GM21723 (cell line): ENCODE results near the gene ZNF547.
A peak's percentile ranks its signal among the peaks of the same experiment; 100 is the strongest.

ENCODE experiments used
- ATAC-seq: cut with Tn5 transposase; IDR thresholded peaks from one replicate; pipeline ENCODE4 v1.9.1; 2021; ENCODE audit warnings: mild to moderate bottlenecking, moderate library complexity; ENCODE audit not compliant: unreplicated experiment

The ZNF547 gene

DNA sequence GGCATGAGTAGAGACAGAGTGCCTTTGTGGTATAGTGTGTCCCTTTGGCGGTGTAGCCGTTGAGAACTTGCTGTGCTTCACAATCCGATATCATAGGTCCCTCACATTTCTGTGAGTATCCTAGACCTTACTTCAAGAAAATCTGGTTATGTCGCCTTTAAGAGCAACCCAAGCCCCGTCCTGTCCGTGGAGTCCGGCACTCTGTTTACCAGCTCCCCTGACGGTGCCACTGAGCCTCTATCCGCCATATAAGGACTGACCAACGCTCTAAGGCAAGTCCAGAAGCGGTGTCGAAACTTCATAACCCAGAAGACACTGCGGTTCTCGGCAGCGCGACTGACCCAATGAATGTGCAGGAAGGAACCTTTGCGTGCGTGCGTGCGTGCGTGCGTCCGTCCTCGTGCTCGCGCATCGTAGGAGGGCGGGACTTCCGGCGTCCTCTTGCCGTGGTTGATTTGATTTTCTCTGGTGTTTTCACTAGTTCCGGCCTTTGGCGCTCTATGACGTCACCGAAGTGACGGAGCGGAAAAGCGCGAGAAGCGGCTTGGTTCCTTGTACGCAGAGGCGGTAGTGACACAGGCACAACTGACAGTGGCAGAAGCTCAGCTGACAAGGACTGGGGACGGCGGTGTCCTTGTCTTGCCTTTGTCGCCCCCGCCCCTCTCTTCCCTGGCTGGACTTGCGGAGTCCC, at the start of gene ZNF547, which contains the start of gene TRAPPC2B:
ZNF547 (plus strand) TSS at position 555 of the 691 bp plus-strand sequence. CDS start 5,005 bp downstream, outside the sequence.
TRAPPC2B (plus strand) TSS at position 555 of the 691 bp plus-strand sequence. CDS start 1,283 bp downstream, outside the sequence.
- ATAC-seq = peak; percentile 95

DNA sequence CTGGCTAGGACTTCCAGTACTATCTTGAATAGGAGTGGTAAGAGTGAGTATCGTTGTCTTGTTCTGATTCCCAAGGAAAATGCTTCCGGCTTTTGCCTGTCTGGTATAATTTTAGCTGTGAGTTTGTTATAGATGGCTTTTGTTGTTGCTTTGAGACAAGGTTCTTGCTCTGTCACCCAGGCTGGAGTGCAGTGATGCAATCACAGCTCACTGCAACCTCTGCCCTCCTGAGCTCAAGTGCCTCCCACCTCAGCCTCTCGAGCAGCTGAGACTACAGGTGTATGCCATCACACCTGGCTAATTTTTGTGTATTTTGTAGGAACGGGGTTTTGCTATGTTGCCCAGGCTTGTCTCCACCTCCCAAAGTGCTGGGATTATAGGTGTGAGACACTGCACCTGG, 49.2 kb upstream of the ZNF547 start:
- ATAC-seq = no peak

DNA sequence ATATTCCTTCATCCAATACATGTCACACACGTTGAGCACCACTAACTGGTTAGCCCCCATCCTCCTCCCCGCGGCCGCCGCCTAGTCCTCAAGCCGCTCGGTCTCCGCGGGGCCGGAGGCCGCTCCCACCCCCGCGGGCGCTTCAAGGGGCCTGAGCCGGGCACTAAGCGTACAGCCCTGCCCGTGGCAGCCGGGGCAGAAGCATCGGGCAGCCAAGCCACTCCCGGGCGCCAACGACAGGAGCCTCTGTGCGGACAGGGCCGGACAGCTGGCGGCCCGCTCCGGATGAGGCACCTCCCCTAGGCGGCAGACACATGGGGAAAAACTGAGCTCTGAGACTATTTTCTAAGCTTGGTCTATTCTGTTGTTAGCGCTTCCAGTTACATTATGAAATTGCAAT, 45.8 kb upstream of the ZNF547 start:
- ATAC-seq = no peak

DNA sequence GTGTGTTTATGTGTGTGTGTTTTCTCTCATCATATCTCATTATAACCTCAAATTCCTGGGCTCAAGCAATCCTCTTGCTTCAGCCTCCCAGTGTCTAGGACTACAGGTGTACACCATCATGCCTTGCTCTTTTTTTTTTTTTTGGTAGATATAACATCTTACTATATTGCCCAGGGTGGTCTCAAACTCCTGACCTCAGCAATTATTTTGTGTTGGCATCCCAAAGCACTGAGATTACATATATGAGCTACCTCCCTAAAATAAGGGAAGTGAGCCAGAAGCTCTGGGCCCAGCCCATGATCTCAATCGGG, 43.5 kb upstream of the ZNF547 start:
- ATAC-seq = no peak

DNA sequence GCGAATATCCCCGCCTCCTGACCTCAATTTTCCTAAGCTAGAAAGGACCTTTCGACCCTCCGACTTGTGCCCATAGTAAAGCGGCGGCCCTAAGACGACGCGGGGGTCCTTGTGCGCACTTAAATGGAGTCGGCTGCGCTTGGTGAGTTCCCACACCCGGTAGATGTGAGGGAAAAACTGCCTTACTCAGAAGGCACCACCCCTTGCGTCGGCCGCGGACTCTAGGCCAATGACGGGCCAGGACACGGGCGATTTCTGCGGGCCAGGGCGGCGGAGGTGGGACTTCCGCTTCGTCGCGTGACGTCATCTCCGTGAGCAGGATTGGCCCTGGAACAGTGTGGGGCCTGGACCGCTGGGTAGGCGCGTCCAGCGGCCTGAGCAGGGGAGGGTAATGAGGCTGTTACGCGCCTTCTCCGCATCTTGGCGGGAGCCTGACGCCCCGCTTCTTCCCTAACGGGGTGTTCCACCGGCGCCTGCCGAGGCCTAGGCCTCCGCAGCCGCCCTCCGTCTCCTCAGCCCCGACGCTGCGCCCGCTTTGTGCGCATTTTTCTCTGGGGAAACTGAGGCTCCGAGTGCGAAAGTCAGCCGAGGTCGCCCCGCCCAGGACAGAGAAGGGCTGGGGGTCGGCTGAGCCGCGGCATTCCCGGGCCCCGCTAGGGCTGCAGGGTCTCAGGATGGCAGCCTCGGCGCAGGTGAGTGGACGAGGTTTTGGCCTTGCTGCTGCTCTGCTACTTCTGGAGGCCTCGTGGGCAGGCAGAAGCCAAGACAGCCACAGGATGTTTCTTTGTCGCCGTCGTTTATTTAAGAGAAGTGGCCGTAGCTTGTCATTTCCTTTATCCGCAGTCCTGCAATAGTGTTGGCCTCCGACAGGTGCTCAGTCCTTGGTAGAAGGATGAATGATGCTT, 42.9 kb upstream of the ZNF547 start, which contains the start of gene ZNF543:
ZNF543 (plus strand) TSS at position 293 of the 905 bp plus-strand sequence; CDS start at position 675, 382 bp downstream.
- peak; percentile 97 for ATAC-seq

DNA sequence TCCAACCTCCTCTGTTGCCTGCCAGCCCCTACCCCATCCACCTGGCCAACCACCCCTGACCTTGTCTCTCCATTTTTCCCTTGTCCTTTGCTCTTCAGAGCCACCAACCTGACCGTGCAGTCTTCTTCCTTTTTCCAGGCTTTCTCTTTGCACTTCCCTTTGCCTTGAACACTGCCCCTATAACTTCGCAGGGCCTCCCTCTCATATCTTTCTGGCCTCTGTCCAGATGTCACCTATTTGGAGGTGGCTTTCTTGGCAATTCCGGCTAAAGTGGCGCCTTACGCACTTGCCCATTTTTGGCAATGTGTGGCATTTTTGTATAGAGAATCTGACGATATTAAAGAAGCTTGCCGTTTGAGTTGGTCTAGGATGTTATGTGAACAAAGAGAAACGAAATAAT, 42.2 kb upstream of the ZNF547 start:
- no peak for ATAC-seq

DNA sequence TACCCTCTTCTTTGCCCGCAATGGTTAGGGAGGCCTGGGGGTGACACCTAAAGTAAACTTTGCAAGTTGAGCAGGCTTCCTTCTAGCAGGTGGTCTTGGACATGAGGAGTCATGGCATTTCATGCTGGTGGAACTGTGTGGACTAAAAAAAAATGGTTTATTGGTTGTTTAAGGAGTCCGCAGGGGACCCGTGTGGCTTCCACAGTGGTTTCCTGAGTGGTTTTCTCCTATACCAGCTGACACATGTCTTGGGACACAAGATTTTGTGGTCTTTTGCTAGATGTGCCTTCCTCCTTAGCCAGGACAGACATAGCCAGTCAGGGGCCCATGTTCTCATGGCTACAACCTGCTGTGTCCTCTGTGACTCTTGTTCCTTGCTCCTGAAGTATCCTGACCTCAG, 41.6 kb upstream of the ZNF547 start:
- no peak for ATAC-seq

DNA sequence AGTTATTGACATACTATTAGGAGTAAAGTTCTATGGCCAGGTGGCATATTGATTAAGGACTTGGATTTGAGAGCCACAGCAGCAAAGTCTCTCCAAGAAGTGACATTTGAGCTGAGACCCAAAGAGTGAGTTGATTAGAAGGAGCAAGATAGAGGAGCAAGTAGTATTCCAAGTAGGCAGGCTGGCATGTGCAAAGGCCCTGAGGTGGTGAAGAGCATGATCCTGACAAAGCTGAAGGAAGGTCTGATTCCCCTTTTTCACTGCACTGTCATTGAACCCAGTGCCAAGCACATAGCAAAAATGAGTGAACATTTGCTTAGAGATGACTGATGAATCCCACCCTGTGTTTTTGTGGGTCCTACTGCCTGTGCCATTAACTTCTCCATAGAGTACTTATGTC, 38.4 kb upstream of the ZNF547 start:
- ATAC-seq = no peak

DNA sequence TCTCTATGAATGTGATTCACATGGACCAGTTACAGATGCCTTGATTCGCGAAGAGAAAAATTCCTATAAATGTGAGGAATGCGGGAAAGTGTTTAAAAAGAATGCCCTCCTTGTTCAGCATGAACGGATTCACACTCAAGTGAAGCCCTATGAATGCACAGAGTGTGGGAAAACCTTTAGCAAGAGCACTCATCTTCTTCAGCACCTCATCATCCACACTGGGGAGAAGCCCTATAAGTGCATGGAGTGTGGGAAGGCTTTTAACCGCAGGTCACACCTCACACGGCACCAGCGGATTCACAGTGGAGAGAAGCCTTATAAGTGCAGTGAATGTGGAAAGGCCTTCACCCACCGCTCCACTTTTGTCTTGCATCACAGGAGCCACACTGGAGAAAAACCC, 35.4 kb upstream of the ZNF547 start:
- no peak for ATAC-seq

DNA sequence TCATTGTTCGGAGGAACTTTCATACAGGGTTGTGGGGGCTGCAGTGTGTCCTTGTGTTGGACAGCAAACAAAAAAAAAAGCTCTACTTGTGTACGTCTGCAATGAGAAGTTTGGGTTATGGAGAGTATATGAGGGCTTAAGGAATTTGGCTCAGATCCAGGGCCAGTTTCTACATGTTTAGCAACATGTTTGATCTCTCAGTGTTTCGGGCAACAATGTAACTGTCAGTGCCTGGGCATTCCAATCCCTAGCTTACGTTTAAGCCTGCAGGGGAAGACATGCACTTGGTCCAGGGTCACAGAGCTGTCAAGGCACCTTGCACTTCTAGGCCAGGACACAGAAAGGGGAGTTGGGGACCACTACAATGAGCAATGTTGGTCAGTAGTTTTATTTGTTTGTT, 29.2 kb upstream of the ZNF547 start:
- no peak for ATAC-seq

DNA sequence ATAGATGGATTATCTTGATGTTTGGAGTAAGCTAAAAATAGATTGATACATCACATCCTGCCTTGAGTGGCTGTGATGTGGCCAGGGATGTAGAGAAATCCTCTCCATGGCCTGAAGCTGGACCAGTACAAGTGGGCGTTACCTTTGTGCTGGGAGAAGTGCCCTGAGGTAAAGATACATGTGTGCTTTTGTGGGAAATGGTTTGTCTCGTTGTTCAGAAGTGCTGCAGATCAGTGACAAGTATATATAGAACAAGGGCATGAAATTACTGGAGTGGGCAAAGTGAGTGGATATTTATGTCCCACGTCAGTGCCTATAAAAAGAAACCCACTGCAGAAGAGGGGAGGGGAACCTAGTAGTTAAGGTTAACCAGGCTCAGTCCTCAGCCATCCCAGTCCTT, 24.5 kb upstream of the ZNF547 start:
- ATAC-seq = no peak

DNA sequence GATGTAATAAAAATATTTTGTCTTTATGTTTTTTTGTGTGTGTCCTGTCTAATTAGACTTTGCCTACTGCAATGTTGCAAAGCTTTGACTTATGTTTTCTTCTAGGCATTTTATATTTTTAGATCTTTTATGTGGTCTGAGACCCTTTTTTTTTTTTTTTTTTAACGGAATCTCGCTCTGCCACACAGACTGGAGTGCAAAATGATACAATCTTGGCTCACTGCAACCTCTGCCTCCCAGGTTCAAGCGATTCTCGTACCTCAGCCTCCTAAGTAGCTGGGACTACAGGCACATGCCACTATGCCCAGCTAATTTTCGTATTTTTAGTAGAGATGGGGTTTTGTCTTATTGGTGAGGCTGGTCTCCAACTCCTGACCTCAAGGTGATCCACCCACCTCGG, 20.8 kb upstream of the ZNF547 start:
- ATAC-seq = no peak

DNA sequence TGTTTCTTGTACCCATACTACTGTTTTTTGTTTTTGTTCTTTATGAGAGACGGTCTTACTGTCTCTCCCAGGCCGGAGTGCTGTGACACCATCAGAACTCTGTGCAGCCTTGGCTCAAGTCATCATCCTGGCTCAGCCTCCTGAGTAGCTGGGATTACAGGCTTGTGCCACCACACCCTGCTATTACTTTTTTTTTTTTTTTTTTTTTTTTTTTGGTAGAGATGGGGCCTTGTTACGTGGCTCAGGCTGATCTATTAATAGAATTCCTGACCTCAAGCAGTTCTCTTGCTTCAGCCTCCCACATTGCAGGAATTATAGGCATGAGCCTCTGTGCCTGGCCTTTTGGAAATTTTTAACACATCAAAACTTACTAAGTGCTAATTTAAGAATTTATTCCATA, 15.2 kb upstream of the ZNF547 start:
- ATAC-seq = no peak

DNA sequence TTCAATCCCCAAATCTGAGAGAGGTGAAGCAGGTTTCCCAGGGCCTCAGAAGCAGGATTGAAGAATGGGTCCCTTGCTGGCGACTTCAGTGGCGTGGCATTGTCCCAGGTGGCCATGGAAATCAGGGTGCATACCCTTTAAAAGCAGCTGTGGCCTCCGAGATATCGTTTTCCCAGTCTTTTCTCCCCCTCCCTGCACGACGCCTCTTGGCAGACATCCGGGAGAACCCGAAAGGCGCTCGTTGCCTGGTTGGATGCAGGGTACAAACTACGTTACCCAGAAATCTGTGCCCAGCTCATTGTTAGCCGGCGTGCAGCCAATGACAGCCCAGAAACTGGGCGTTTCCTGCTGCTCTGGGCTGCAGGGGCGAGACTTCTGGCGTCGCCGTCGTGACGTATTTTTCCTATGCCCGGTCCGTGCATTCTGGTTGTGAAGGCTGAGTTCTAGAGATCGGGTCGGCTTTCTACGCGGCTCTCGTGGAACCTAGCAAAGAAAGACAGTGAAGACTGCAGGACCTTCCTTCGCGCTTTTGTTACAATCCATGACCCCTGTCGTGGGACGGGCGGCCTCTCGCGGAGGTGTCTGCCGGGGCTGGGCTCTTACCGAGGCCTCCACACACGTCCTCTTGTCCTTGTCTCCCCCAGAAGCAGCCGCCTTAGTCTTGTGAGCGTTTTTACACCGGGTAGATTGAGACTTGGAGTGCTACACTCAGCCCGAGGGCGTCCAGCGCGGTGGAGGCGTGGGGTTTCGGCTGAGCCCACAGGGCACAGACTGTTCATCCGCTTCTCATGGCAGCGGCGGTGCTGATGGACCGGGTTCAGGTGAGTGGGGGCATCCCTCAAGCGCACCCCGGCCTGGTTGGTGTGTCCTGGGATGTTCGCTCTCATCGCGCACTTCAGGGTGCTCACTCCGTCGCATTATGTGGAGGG, 12.2 kb upstream of the ZNF547 start, which contains the start of gene ZNF304:
ZNF304 (plus strand) TSS at position 395 of the 929 bp plus-strand sequence; CDS start at position 789, 394 bp downstream.
- peak; percentile 95 for ATAC-seq

DNA sequence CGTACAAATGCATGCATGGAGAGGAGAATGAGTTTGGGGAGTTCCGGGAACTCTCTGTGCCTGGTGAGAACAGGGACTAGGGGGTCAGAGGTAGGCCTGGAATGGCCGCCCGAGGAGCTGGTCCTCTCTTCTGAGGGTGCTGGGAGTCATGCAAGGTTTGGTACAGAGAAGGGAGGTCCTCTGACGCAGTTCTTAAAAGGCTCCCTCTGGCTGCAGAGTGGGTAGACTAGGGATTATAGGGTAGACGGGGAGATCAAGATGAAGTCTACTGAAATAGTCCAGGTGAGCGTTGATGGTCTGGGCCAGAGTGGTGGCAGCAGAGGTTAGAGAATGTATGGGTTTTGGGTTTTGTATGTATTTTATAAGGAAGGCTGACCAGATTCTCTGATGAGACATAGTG, 11.5 kb upstream of the ZNF547 start:
- peak; percentile 11 for ATAC-seq

DNA sequence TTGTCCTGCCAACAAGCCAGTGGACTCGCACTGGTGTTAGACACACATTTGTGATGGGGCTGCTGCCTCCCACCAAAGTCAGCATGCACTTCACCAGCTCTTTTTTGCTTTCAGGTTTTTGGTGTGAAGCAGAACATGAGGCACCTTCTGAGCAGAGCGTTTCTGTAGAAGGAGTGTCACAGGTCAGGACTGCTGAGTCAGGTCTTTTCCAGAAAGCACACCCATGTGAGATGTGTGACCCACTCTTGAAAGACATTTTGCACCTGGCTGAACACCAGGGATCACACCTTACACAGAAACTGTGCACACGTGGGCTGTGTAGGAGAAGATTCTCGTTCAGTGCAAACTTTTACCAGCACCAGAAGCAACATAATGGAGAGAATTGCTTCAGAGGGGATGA, 7.4 kb upstream of the ZNF547 start:
- ATAC-seq = no peak

DNA sequence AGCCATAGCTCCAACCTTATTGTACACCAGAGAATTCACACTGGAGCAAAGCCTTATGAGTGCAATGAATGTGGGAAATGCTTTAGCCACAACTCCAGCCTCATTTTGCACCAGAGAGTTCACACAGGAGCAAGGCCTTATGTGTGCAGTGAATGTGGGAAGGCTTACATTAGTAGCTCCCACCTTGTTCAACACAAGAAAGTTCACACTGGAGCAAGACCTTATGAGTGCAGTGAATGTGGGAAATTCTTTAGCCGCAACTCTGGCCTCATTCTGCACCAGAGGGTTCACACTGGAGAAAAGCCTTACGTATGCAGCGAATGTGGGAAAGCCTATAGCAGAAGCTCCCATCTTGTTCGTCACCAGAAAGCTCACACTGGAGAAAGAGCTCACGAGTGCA, 5.9 kb upstream of the ZNF547 start:
- no peak for ATAC-seq

DNA sequence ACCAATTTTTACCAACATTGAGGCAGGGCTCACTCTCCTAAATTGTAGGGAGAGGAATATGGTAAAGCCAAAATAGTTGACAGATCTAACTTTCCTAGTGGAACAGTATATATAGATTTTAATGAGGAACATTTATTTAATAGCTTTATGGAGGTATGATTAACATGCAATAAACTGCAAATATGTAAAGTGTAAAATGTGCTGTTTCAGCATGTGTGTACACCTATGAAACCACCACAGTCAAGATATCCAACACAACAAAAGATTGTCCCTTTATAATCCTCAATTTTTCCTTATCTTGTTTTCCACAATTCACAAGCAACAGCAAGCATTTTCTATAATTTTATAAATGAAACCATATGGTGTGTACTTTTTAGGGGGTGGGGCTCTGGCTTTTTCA, 4.1 kb upstream of the ZNF547 start:
- ATAC-seq = no peak

DNA sequence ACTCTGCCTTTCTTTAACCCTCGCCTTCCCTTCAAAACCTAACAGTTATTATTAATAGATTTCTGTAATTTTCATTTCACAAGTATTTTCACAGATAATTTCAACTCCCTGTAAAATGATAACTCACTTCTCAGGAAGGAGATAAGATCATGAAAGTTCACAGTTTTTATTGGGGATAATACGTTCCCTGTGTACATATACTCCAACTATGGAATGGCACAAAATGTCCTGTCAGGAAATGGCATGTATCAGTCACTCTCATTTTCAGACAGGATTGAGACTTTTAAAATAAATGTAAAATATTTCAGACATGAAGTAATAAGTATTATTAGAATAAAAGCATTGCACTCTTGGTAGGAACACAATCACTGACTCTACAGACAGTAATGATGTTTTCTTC, 932 bp upstream of the ZNF547 start:
- no peak for ATAC-seq

DNA sequence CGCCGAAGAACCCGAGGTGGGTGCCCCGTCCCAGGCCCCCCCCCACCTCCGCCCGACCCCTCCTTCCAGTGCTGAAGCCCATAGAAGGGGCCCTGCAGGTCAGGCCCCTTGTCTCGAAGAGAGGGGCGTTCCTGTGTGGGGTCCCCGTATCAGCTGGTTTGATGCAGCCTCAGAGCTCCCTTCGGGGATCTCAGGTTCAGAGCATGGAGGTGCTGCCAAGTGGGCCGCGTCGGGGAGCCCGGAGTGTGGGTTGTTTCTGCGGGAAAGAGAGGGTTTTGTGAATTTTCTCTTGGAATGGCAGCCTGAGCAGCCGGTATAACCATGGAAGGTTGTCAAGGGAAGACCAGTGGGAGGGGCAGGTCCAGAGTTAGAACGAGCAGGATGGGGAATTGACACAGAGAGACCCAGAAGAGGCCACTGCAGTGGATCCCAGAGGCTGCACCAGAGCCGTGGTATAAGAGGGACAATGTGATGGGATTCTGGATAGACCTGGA, 384 bp downstream of the ZNF547 start:
- peak; percentile 12 for ATAC-seq

DNA sequence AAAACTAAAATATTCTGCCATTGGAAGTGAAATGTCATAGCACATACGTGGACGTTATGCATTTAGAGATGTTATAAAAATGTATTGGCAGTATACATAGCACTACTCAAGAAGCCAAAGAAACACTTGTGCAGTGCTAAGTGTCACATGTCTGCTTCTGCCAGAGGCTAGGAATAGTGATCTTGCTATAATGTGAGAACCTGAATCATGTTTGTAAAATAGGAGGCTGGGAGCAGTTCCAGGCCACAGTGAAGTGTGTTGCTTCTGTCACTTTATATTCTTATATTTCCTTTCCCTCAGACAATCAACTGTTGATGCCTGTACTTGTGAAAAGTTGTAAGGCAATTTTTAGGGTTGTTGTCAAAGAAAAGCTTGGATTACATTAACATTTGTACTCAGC, 3.4 kb downstream of the ZNF547 start:
- no peak for ATAC-seq
